Measurements from ENCODE around the gene CCDC134. TPM values are rescaled to one million over a fixed set of nuclear protein-coding genes. Genes with fewer than 3 reads are reported as not detected.
A peak's percentile ranks its signal among the peaks of the same experiment; 100 is the strongest.
"Not testable (repeated sequence)": the region's sequence is repeated elsewhere in the genome, so short reads cannot be mapped to it uniquely, and the experiment has no call there.

CCDC134 gene
- total and polyA plus RNA-seq, 3 experiments from 2014 or later, result 5.5 to 19.9 (median 17.9) TPM

- Mint-ChIP-seq H3K27me3 (no peaks in the 10 kb centered on the region), H3K36me3 (peaks cover 0 to 18% (median 7%) of the 10 kb centered on the region in 3 donors), H3K9me3 (no peaks in the 10 kb centered on the region), H3K4me3 (peak overlapping the region; percentile 41 to 65 (median 56)), H3K4me1 (peaks cover 40 to 63% (median 53%) of the 10 kb centered on the region in 3 donors), H3K27ac (peak overlapping the region; percentile 87 to 98 (median 92))
- no peaks in the 10 kb centered on the region for H3K9me3 ChIP-seq (ENCODE audit: low read length)
- ChIA-PET POLR2A (interaction anchor here (0.6 to 2.5 kb wide), 8 partner anchors 28 to 506 kb away, joined by 3 to 12 read pairs (median 6); partner anchors contain the start of genes CCDC134, SREBF2 and TNFRSF13C), CTCF (interaction anchor here (0.8 to 2.0 kb wide), 12 partner anchors 12 to 166 kb away, joined by 3 to 8 read pairs (median 4); partner anchors contain the start of genes CENPM and SREBF2)
- H3K27me3 ChIP-seq (ENCODE audit: insufficient read depth, low read length, poor library complexity, severe bottlenecking), result no peaks in the 10 kb centered on the region
- peaks cover 4% of the 10 kb centered on the region for H3K36me3 ChIP-seq (ENCODE audit: insufficient read depth, low read length)
- H3K4me1 ChIP-seq (ENCODE audit: insufficient read depth, low read length), result peaks cover 33% of the 10 kb centered on the region
- H3K4me3 ChIP-seq (ENCODE audit: low read length), result peak overlapping the region; percentile 7
- DNase-seq, result no peak
- peak overlapping the region; percentile 32 for H3K27ac ChIP-seq (ENCODE audit: low read depth, low read length)
These were observed 62.2 kb downstream of the CCDC134 start for GRCh38 chr22:41862530-41863266.

GRCh38 chr22:41863472-41863871 lies 63.0 kb downstream of the CCDC134 start:
- ChIA-PET CTCF (interaction anchor here (1.3 to 2.0 kb wide), 4 partner anchors 42 to 117 kb away, joined by 3 to 8 read pairs (median 5); no protein-coding TSS in a partner anchor), POLR2A (interaction anchor here (2.0 to 2.5 kb wide), 3 partner anchors 29 to 63 kb away, joined by 7 to 12 read pairs (median 8); partner anchors contain the start of genes CCDC134 and SREBF2)
- no peaks in the 10 kb centered on the region for H3K9me3 ChIP-seq (ENCODE audit: low read length)
- H3K36me3 ChIP-seq (ENCODE audit: insufficient read depth, low read length), result peaks cover 5% of the 10 kb centered on the region
- DNase-seq, result no peak
- H3K27me3 ChIP-seq (ENCODE audit: insufficient read depth, low read length, poor library complexity, severe bottlenecking), result no peaks in the 10 kb centered on the region
- H3K4me3 Mint-ChIP-seq, result peak overlapping the region in 1 of 7 donors; percentile 55
- H3K9me3 Mint-ChIP-seq, result no peaks in the 10 kb centered on the region
- no peaks in the 10 kb centered on the region for H3K27me3 Mint-ChIP-seq
- H3K27ac Mint-ChIP-seq, result peak overlapping the region; percentile 65 to 98 (median 92)
- peak overlapping the region; percentile 7 for H3K4me3 ChIP-seq (ENCODE audit: low read length)
- no peak overlapping the region for H3K27ac ChIP-seq (ENCODE audit: low read depth, low read length)
- peaks cover 0 to 26% (median 7%) of the 10 kb centered on the region in 3 donors for H3K36me3 Mint-ChIP-seq
- peaks cover 31% of the 10 kb centered on the region for H3K4me1 ChIP-seq (ENCODE audit: insufficient read depth, low read length)
- H3K4me1 Mint-ChIP-seq, result peaks cover 33 to 55% (median 46%) of the 10 kb centered on the region in 3 donors

GRCh38 chr22:41868556-41868955 lies 68.1 kb downstream of the CCDC134 start:
- Histone ChIP-seq H3K36me3 (ENCODE audit: insufficient read depth, low read length) (peaks cover 20% of the 10 kb centered on the region), H3K27me3 (ENCODE audit: insufficient read depth, low read length, poor library complexity, severe bottlenecking) (no peaks in the 10 kb centered on the region), H3K27ac (ENCODE audit: low read depth, low read length) (no peak overlapping the region), H3K4me3 (ENCODE audit: low read length) (no peak overlapping the region), H3K4me1 (ENCODE audit: insufficient read depth, low read length) (no peaks in the 10 kb centered on the region), H3K9me3 (ENCODE audit: low read length) (no peaks in the 10 kb centered on the region)
- POLR2A ChIA-PET, result interaction anchor here (0.6 kb wide), 1 partner anchor 710 kb away, joined by 3 read pairs; no protein-coding TSS in a partner anchor
- Mint-ChIP-seq H3K9me3 (no peaks in the 10 kb centered on the region), H3K4me1 (peaks cover 9 to 20% (median 18%) of the 10 kb centered on the region in 3 donors), H3K27me3 (no peaks in the 10 kb centered on the region), H3K36me3 (peaks cover 4 to 55% (median 12%) of the 10 kb centered on the region in 3 donors), H3K4me3 (no peak overlapping the region), H3K27ac (no peak overlapping the region)
- CTCF ChIA-PET, result interaction anchor here (1.0 kb wide), 1 partner anchor 78 kb away, joined by 3 read pairs; the partner anchor contains the start of gene CENPM
- no peak for DNase-seq

GRCh38 chr22:41870081-41870480 lies 69.6 kb downstream of the CCDC134 start:
- H3K27me3 ChIP-seq (ENCODE audit: insufficient read depth, low read length, poor library complexity, severe bottlenecking); H3K4me1 ChIP-seq (ENCODE audit: insufficient read depth, low read length); H3K4me3 Mint-ChIP-seq; H3K4me3 ChIP-seq (ENCODE audit: low read length); H3K27ac ChIP-seq (ENCODE audit: low read depth, low read length); H3K27me3 Mint-ChIP-seq; DNase-seq; H3K9me3 ChIP-seq (ENCODE audit: low read length); H3K9me3 Mint-ChIP-seq; POLR2A ChIA-PET: not testable (repeated sequence)
- Mint-ChIP-seq H3K4me1 (peaks cover 9 to 22% (median 20%) of the 10 kb centered on the region in 3 donors), H3K27ac (peak overlapping the region in 2 of 8 donors; percentile 50), H3K36me3 (peaks cover 8 to 68% (median 13%) of the 10 kb centered on the region in 3 donors)
- peaks cover 30% of the 10 kb centered on the region for H3K36me3 ChIP-seq (ENCODE audit: insufficient read depth, low read length)
- CTCF ChIA-PET, result interaction anchor here (1.6 kb wide), 1 partner anchor 13 kb away, joined by 5 read pairs; no protein-coding TSS in a partner anchor

- no peaks in the 10 kb centered on the region for H3K9me3 Mint-ChIP-seq
- peaks cover 37% of the 10 kb centered on the region for H3K36me3 ChIP-seq (ENCODE audit: insufficient read depth, low read length)
- H3K9me3 ChIP-seq (ENCODE audit: low read length), result no peaks in the 10 kb centered on the region
- H3K4me1 Mint-ChIP-seq, result peaks cover 8 to 17% (median 16%) of the 10 kb centered on the region in 3 donors
- H3K27me3 Mint-ChIP-seq, result no peaks in the 10 kb centered on the region
- H3K27ac Mint-ChIP-seq, result peak overlapping the region in 1 of 8 donors; percentile 22
- DNase-seq, result no peak
- ChIA-PET POLR2A (no interaction called here), CTCF (interaction anchor here (1.6 to 2.3 kb wide), 2 partner anchors 14 to 70 kb away, joined by 5 to 8 read pairs; no protein-coding TSS in a partner anchor)
- H3K27ac ChIP-seq (ENCODE audit: low read depth, low read length), result no peak overlapping the region
- H3K27me3 ChIP-seq (ENCODE audit: insufficient read depth, low read length, poor library complexity, severe bottlenecking), result no peaks in the 10 kb centered on the region
- no peaks in the 10 kb centered on the region for H3K4me1 ChIP-seq (ENCODE audit: insufficient read depth, low read length)
- peaks cover 9 to 75% (median 13%) of the 10 kb centered on the region in 3 donors for H3K36me3 Mint-ChIP-seq
- H3K4me3 Mint-ChIP-seq, result no peak overlapping the region
- H3K4me3 ChIP-seq (ENCODE audit: low read length), result no peak overlapping the region
These were observed 70.3 kb downstream of the CCDC134 start for GRCh38 chr22:41870786-41871185.

GRCh38 chr22:41873391-41873790 lies 72.9 kb downstream of the CCDC134 start:
- Histone ChIP-seq H3K4me1 (ENCODE audit: insufficient read depth, low read length) (no peaks in the 10 kb centered on the region), H3K4me3 (ENCODE audit: low read length) (no peak overlapping the region), H3K27ac (ENCODE audit: low read depth, low read length) (no peak overlapping the region), H3K9me3 (ENCODE audit: low read length) (no peaks in the 10 kb centered on the region), H3K27me3 (ENCODE audit: insufficient read depth, low read length, poor library complexity, severe bottlenecking) (no peaks in the 10 kb centered on the region), H3K36me3 (ENCODE audit: insufficient read depth, low read length) (peaks cover 39% of the 10 kb centered on the region)
- ChIA-PET POLR2A (interaction anchor here (1.2 kb wide), 1 partner anchor 40 kb away, joined by 5 read pairs; the partner anchor contains the start of gene SREBF2), CTCF (no interaction called here)
- H3K27ac Mint-ChIP-seq, result peak overlapping the region; percentile 25 to 90 (median 82)
- peaks cover 8 to 17% (median 16%) of the 10 kb centered on the region in 3 donors for H3K4me1 Mint-ChIP-seq
- no peaks in the 10 kb centered on the region for H3K27me3 Mint-ChIP-seq
- peak in 3 of 5 donors; percentile 64 to 74 (median 64) for DNase-seq
- H3K36me3 Mint-ChIP-seq, result peaks cover 13 to 77% (median 14%) of the 10 kb centered on the region in 3 donors
- H3K4me3 Mint-ChIP-seq, result peak overlapping the region in 2 of 7 donors; percentile 8 to 27
- no peaks in the 10 kb centered on the region for H3K9me3 Mint-ChIP-seq

- DNase-seq, result no peak
- Mint-ChIP-seq H3K9me3 (no peaks in the 10 kb centered on the region), H3K4me1 (peaks cover 8 to 17% (median 16%) of the 10 kb centered on the region in 3 donors), H3K27ac (peak overlapping the region in 4 of 8 donors; percentile 82 to 90 (median 90)), H3K4me3 (no peak overlapping the region), H3K27me3 (no peaks in the 10 kb centered on the region), H3K36me3 (peaks cover 13 to 78% (median 19%) of the 10 kb centered on the region in 3 donors)
- H3K4me3 ChIP-seq (ENCODE audit: low read length), result no peak overlapping the region
- CTCF ChIA-PET, result interaction anchor here (1.5 kb wide), 2 partner anchors 17 to 178 kb away, joined by 3 to 4 read pairs; no protein-coding TSS in a partner anchor
- peaks cover 34% of the 10 kb centered on the region for H3K36me3 ChIP-seq (ENCODE audit: insufficient read depth, low read length)
- H3K9me3 ChIP-seq (ENCODE audit: low read length), result no peaks in the 10 kb centered on the region
- H3K27ac ChIP-seq (ENCODE audit: low read depth, low read length), result no peak overlapping the region
- no peaks in the 10 kb centered on the region for H3K4me1 ChIP-seq (ENCODE audit: insufficient read depth, low read length)
- H3K27me3 ChIP-seq (ENCODE audit: insufficient read depth, low read length, poor library complexity, severe bottlenecking), result no peaks in the 10 kb centered on the region
- POLR2A ChIA-PET, result no interaction called here
These were observed 73.6 kb downstream of the CCDC134 start for GRCh38 chr22:41874090-41874489.
